Brain microvascular endothelial cell (primary cell): ENCODE results near the gene SPANXN1.
"Not testable (repeated sequence)": the region's sequence is repeated elsewhere in the genome, so short reads cannot be mapped to it uniquely, and the experiment has no call there.

Experiments used
- DNase-seq: peaks from one replicate; pipeline ENCODE4 v3.0.0-alpha.2; 2020
- H3K27ac ChIP-seq: fragments of 250-450 bp; sonication (Bioruptor Pico); 2 replicates; pipeline ENCODE4 v1.5.1; 2020; ENCODE audit warnings: mild to moderate bottlenecking, moderate library complexity
- H3K27me3 ChIP-seq: fragments of 250-450 bp; sonication (Bioruptor Pico); replicated peaks from 2 replicates; pipeline ENCODE4 v1.5.1; 2020; ENCODE audit warnings: mild to moderate bottlenecking
- H3K36me3 ChIP-seq: fragments of 250-450 bp; sonication (Bioruptor Pico); replicated peaks from 2 replicates; pipeline ENCODE4 v1.5.1; 2020; ENCODE audit warnings: mild to moderate bottlenecking
- H3K4me3 ChIP-seq: 2 replicates; pipeline ENCODE4 v1.5.1; 2011; ENCODE audit warnings: low read depth, mild to moderate bottlenecking, control low read depth, low read length, moderate library complexity
- in situ Hi-C: cut with HindIII; loops from 2 replicates; pipeline ENCODE4 v1.10.0; 2017; ENCODE audit warnings: low sequenced_read_pairs, low pct_ligation_motif_present
- TF ChIP-seq, protein P1 (sequence below): IDR thresholded peaks from 2 replicates; pipeline ENCODE4 v1.5.1; 2011; ENCODE audit warnings: low read depth, mild to moderate bottlenecking, moderate library complexity, low read length, control low read depth, inconsistent platforms; ENCODE audit errors: missing control alignments

The SPANXN1 gene, protein sequence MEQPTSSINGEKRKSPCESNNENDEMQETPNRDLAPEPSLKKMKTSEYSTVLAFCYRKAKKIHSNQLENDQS

DNA sequence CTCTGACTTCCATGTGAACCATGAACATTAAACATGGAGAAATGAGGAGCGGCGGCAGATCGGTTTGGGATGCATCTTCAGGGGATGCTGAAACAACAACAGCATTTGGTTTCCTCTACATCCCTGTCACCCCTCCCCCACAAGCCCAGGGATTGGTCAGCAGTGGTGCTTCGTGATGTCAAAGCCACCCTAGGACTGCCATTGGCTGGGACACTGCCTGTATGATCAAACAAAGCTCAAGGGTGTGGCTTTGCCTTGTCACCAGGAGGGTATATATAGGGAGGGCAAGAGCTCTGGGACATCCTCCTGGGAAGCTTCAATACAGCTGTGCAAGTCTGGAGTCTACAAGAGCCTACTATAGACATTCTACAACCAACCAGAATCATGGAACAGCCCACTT, at the start of gene SPANXN1:
Gene SPANXN1 (plus strand): TSS at position 301 of the 400 bp plus-strand sequence. CDS start 84 bp downstream, at position 385.
- H3K4me3 ChIP-seq, H3K27ac ChIP-seq, H3K36me3 ChIP-seq, H3K27me3 ChIP-seq, DNase-seq, in situ Hi-C loops: not testable (repeated sequence)

DNA sequence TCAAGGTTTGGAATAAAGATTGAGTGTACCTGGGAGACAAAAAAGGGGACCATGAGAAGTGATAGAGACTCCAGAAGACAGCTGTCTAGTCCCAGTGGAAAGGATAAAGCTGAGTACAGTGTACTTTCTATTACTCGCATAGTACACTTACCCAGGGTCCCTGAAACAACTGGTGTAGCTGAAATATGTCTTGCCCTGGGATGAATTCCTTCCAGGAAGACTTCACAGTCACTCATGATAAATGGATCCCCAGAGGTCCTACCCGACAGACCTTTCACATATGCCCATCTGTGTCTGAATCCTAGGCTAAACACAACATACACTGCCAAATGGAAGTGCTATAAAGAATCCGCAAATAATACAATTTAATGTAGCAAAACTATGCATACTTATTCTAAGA, 48.2 kb upstream of the SPANXN1 start:
- no peaks in the 10 kb centered on the region for H3K27me3 ChIP-seq
- no peak for DNase-seq
- H3K4me3 ChIP-seq, result no peak overlapping the region
- in situ Hi-C loops, result no loop called here
- H3K36me3 ChIP-seq, result no peaks in the 10 kb centered on the region
- no peak overlapping the region for H3K27ac ChIP-seq
- TF ChIP-seq, protein P1, sequence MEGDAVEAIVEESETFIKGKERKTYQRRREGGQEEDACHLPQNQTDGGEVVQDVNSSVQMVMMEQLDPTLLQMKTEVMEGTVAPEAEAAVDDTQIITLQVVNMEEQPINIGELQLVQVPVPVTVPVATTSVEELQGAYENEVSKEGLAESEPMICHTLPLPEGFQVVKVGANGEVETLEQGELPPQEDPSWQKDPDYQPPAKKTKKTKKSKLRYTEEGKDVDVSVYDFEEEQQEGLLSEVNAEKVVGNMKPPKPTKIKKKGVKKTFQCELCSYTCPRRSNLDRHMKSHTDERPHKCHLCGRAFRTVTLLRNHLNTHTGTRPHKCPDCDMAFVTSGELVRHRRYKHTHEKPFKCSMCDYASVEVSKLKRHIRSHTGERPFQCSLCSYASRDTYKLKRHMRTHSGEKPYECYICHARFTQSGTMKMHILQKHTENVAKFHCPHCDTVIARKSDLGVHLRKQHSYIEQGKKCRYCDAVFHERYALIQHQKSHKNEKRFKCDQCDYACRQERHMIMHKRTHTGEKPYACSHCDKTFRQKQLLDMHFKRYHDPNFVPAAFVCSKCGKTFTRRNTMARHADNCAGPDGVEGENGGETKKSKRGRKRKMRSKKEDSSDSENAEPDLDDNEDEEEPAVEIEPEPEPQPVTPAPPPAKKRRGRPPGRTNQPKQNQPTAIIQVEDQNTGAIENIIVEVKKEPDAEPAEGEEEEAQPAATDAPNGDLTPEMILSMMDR, result no peak

- no peaks in the 10 kb centered on the region for H3K36me3 ChIP-seq
- H3K27ac ChIP-seq, result no peak overlapping the region
- peak; percentile 2 for DNase-seq
- TF ChIP-seq, protein P1, result peak; percentile 19
- H3K4me3 ChIP-seq, result no peak overlapping the region
- no peaks in the 10 kb centered on the region for H3K27me3 ChIP-seq
- in situ Hi-C loops, result no loop called here
Observed at GRCh38 chrX:145213504-145213903, 33.8 kb upstream of the SPANXN1 start.

DNA sequence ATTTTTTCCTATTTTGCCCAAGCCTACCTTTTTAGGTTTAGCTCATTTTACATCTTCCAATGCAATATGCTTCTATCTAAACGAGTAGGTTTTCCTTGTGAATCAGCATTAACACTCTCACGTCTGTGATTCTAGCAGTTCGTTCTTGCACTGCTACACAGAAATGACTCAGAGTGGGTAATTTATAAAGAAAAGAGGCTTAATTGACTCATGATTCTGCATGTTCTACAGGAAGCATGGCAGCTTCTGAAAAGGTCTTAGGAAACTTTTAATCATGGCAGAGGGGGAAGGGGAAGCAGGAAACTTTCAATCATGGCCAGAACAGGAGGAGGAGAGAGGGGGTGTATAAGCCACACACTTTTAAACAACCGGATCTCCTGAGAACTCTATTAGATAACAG, 44.9 kb downstream of the SPANXN1 start:
- DNase-seq, result no peak
- in situ Hi-C loops, result no loop called here
- H3K27me3 ChIP-seq, result no peaks in the 10 kb centered on the region
- H3K4me3 ChIP-seq, result no peak overlapping the region
- H3K36me3 ChIP-seq, result no peaks in the 10 kb centered on the region
- no peak overlapping the region for H3K27ac ChIP-seq
- TF ChIP-seq, protein P1, result no peak
